ENCODE results near the gene NUP62. TPM values are rescaled to one million over a fixed set of nuclear protein-coding genes. Genes with fewer than 3 reads are reported as not detected.
"Not testable (repeated sequence)": the region's sequence is repeated elsewhere in the genome, so short reads cannot be mapped to it uniquely, and the experiment has no call there.

Gene NUP62
- total and polyA plus RNA-seq, 5 experiments from 2014 or later, result 38.5 to 61.4 (median 53.9) TPM

DNA sequence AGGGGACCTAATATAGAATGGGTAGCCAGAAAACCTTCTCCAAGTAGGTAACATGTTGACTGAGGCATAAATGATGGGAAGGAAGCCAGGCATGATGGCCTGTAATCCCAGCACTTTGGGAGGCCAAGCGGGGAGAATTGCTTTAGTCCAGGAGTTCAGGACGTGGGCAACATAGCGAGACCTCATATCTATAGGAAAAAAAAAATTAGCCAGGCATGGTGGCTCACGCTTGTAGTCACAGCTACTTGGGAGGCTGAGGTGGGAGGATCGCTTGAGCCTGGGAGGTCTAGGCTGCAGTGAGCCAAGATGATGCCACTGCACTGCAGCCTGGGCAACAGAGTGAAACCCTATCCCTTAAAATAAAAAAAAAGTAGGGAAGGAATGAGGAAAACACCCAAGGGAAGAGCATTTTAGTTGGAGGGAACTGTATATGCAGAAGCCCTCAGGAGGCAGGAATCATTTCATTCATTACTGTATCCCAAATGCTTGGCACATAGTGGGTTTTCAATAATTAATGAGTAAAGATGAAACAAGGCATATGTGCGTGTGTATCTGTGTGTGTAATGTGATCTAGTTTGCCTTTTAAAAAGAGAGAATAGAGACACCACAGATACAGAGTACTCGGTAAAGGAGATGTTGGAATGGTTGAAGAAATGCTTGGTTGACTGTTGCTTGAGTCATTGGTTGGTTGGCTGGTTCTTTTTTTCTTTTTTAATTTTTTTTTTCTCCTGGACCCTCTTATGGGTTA is 2.2 kb upstream of the NUP62 start:
- no peak for DNase-seq
- H3K27ac Mint-ChIP-seq, result peak overlapping the region in 6 of 10 donors; percentile 40 to 97 (median 60)
- H3K27me3 Mint-ChIP-seq, result peaks cover 0 to 5% (median 0%) of the 10 kb centered on the region in 5 donors
- peaks cover 41 to 67% (median 64%) of the 10 kb centered on the region in 4 donors for H3K4me1 Mint-ChIP-seq
- peak overlapping the region in 9 of 10 donors; percentile 16 to 96 (median 54) for H3K4me3 Mint-ChIP-seq
- no peak for ATAC-seq
- POLR2A ChIA-PET, result no interaction called here
- H3K36me3 Mint-ChIP-seq, result peaks cover 0 to 12% (median 4%) of the 10 kb centered on the region in 3 donors
- peaks cover 0 to 9% (median 0%) of the 10 kb centered on the region in 9 donors for H3K9me3 Mint-ChIP-seq

DNA sequence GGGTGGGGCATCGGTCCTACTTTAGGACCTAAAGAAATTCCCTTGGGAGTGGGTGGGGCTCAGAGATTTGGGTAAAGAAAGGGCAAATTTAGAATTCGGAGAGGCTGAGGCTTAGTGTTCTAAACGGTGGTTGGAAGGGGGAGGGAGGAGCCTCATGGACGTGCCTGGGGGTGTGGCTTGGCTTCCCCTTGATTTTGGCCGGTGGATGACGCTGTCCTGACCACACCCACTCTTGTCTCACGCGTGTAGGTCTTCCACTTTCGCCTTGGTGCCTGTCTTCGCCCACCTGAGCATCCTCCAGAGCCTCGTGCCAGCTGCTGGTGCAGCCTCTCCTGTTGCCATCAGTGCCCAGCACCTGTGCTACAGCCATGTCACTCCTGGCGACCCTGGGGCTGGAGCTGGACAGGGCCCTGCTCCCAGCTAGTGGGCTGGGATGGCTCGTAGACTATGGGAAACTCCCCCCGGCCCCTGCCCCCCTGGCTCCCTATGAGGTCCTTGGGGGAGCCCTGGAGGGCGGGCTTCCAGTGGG is 1.2 kb upstream of the NUP62 start:
- peak in 4 of 10 donors; percentile 8 to 20 (median 12) for DNase-seq
- no peak for ATAC-seq

DNA sequence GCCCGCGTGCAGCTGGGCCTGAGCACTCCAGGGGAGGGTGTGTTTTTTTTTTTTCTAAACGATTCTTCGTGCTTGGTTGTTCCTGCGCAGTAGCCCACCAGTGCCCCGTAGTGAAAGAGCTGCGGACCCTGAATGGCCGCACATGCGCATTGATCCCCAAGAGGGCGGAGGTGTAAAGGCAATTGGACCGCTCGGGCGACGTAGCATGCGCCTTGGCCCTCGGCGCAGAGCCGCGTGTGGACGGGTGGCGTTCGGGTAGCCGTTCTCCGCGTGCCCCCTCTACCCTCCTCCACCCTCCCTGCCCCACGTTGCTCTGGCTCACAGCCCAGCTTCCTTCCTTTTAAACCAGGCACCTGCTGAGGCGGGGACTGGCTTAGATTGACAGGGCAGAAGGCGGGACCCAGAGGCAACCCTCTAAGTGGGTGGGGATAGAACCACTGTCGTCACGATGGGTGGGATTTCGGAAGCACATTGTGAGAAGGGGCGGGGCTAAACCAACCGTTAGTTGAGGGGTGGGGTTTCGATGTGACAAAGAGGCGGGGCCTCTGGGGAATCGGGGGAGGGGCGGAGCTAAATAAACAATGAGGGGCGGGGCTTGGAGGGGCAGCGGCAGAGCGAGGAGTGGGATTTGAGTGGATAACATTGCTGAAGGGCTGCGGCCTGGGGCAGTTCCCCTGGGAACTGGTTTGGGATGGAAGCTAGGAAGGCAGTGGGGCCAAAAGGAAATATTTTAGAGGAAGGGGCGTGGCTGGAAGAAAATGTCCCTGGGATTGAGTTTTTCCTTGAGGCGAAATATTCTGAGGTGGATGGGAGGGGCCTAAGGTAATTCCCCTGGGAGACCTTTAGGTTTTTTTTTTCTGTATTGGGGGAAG is 543 bp upstream of the NUP62 start:
- peaks cover 0 to 24% (median 4%) of the 10 kb centered on the region in 3 donors for H3K36me3 Mint-ChIP-seq
- POLR2A ChIA-PET, result interaction anchor here (0.6 to 3.6 kb wide), 30 partner anchors 11 to 908 kb away, joined by 3 to 42 read pairs (median 4); partner anchors contain the start of genes AKT1S1, AP2A1, IL4I1 and JOSD2
- peak; percentile 81 to 89 for ATAC-seq
- H3K27ac Mint-ChIP-seq, result peak overlapping the region; percentile 95 to 99 (median 98)
- DNase-seq, result peak; percentile 77 to 99 (median 95)
- H3K4me1 Mint-ChIP-seq, result peaks cover 43 to 75% (median 67%) of the 10 kb centered on the region in 4 donors
- H3K9me3 Mint-ChIP-seq, result peaks cover 0 to 9% (median 0%) of the 10 kb centered on the region in 9 donors
- peaks cover 0 to 5% (median 0%) of the 10 kb centered on the region in 5 donors for H3K27me3 Mint-ChIP-seq
- H3K4me3 Mint-ChIP-seq, result peak overlapping the region; percentile 93 to 100 (median 99)

More for the DNA sequence above, 1.2 kb upstream of the NUP62 start:
- peaks cover 43 to 69% (median 66%) of the 10 kb centered on the region in 4 donors for H3K4me1 Mint-ChIP-seq
- H3K27me3 Mint-ChIP-seq, result peaks cover 0 to 5% (median 0%) of the 10 kb centered on the region in 5 donors
- peaks cover 0 to 18% (median 4%) of the 10 kb centered on the region in 3 donors for H3K36me3 Mint-ChIP-seq
- H3K27ac Mint-ChIP-seq, result peak overlapping the region in 8 of 10 donors; percentile 25 to 99 (median 98)
- peaks cover 0 to 9% (median 0%) of the 10 kb centered on the region in 9 donors for H3K9me3 Mint-ChIP-seq
- POLR2A ChIA-PET, result interaction anchor here (0.5 to 3.6 kb wide), 8 partner anchors 35 to 381 kb away, joined by 3 to 42 read pairs (median 6); partner anchors contain the start of genes AKT1S1, IL4I1, PTOV1 and RRAS
- H3K4me3 Mint-ChIP-seq, result peak overlapping the region; percentile 50 to 100 (median 97)

DNA sequence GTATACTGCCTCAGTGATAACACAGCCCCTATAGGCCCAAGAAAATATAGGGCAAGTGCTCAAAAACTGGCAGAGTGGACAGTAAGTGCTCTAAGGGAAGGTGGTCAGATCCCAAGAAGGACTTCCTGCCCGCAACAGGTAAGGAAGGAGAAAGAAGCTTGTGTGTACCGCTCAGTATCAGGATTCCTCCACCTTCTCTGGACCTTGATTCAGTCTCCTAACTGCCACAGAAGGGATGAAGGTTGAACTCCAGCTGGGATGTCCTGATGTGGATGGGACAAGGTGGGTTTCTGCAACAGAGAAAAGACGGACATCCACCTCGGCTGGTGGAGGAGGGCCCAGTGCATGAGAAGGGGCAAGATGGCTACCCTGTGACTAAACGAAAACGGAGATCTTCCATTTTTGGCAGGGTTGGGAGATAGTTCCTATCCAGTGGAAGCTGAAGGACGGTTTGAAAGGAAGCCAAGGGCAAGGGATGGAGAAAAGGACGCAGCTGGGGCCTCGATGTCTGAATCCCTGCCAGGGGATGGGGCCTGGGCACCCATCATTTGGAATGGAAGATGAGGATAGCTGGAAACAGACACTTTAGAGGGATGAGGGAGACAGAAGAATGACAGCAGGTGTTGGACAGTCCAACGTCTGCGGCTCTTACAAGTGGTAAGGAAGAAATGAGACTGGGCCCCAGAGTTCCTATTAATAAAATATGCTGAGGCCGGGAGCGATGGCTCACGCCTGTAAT is 1.6 kb downstream of the NUP62 start:
- POLR2A ChIA-PET, result interaction anchor here (0.6 to 3.6 kb wide), 4 partner anchors 51 to 504 kb away, joined by 3 to 42 read pairs (median 6); partner anchors contain the start of genes AKT1S1 and TBC1D17
- no peak for DNase-seq
- no peak for ATAC-seq
- Mint-ChIP-seq H3K27ac (peak overlapping the region; percentile 56 to 99 (median 88)), H3K9me3 (peaks cover 0 to 9% (median 0%) of the 10 kb centered on the region in 9 donors), H3K4me3 (peak overlapping the region; percentile 93 to 100 (median 99)), H3K36me3 (peaks cover 0 to 33% (median 4%) of the 10 kb centered on the region in 3 donors), H3K27me3 (peaks cover 0 to 5% (median 0%) of the 10 kb centered on the region in 5 donors), H3K4me1 (peaks cover 35 to 75% (median 58%) of the 10 kb centered on the region in 4 donors)

DNA sequence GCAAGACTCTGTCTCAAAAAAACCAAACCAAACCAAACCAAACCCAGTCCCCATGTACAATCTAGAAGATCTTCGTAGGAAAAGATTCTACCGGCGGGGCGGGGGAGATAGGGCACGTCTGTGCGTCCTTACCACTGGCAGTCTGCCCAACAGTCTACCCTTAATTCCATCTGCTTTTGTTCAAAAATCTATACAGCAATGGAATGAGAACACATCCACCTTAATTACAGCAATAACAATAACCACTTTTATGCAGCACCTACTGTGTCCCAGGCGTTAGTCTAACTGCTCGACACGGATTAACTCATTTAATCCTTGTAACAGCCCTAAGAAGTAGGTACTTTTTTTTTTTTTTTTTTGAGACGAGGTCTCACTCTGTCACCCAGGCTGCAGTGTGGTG is 2.8 kb downstream of the NUP62 start:
- Mint-ChIP-seq H3K9me3 (no peaks in the 10 kb centered on the region), H3K27me3 (peaks cover 0 to 5% (median 0%) of the 10 kb centered on the region in 5 donors), H3K27ac (peak overlapping the region in 1 of 10 donors; percentile 24), H3K4me1 (peaks cover 35 to 72% (median 55%) of the 10 kb centered on the region in 4 donors), H3K4me3 (peak overlapping the region in 4 of 10 donors; percentile 4 to 65 (median 26)), H3K36me3 (peaks cover 0 to 41% (median 4%) of the 10 kb centered on the region in 3 donors)
- no peak for ATAC-seq
- no peak for DNase-seq
- POLR2A ChIA-PET, result interaction anchor here (0.7 kb wide), 1 partner anchor 15 kb away, joined by 5 read pairs; no protein-coding TSS in a partner anchor

DNA sequence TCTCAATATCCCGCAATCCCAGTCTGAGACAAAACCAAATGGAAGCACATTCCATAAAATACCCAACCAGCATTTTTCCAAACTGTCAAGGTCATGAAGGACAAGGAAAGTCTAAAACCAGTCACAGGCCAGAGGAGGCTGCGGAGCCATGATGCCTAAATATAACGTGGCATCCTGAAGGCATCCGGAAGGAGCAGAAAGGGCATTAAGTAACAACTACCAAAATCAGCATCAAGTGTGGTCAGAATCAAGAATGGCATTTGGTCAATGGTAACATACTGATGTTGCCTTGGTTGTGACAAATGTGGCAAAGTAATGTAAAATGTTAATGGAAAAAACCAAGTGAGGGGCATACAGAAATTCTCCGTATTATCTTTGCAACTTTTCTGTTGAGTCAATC is 3.8 kb downstream of the NUP62 start:
- Mint-ChIP-seq H3K4me1 (peaks cover 35 to 70% (median 52%) of the 10 kb centered on the region in 4 donors), H3K9me3 (no peaks in the 10 kb centered on the region), H3K27me3 (peaks cover 0 to 5% (median 0%) of the 10 kb centered on the region in 5 donors), H3K27ac (peak overlapping the region in 1 of 10 donors; percentile 52), H3K4me3 (peak overlapping the region in 2 of 10 donors; percentile 3 to 29), H3K36me3 (peaks cover 0 to 44% (median 4%) of the 10 kb centered on the region in 3 donors)
- no peak for DNase-seq
- ATAC-seq, result no peak
- POLR2A ChIA-PET, result no interaction called here

DNA sequence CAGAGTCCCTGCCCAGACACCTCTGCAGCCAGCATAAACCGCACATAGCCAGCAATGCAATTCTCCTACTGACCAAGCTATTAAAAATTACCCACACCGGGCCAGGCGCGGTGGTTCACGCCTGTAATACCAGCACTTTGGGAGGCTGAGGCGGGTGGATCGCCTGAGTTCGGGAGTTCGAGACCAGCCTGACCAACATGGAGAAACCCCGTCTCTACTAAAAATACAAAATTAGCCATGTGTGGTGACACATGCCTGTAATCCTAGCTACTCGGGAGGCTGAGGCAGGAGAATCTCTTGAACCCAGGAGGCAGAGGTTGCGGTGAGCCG is 4.5 kb downstream of the NUP62 start:
- ATAC-seq, H3K4me3 Mint-ChIP-seq, H3K27me3 Mint-ChIP-seq, POLR2A ChIA-PET, H3K27ac Mint-ChIP-seq, H3K9me3 Mint-ChIP-seq, DNase-seq: not testable (repeated sequence)
- peaks cover 32 to 64% (median 48%) of the 10 kb centered on the region in 4 donors for H3K4me1 Mint-ChIP-seq
- H3K36me3 Mint-ChIP-seq, result peaks cover 0 to 44% (median 4%) of the 10 kb centered on the region in 3 donors

GRCh38 chr19:49924004-49924880 is 5.1 kb downstream of the NUP62 start:
- no peak for DNase-seq
- POLR2A ChIA-PET, result no interaction called here
- Mint-ChIP-seq H3K27ac (peak overlapping the region in 1 of 10 donors; percentile 65), H3K27me3 (no peaks in the 10 kb centered on the region), H3K36me3 (peaks cover 0 to 49% (median under 1%) of the 10 kb centered on the region in 3 donors), H3K9me3 (no peaks in the 10 kb centered on the region), H3K4me1 (peaks cover 30 to 62% (median 44%) of the 10 kb centered on the region in 4 donors), H3K4me3 (no peak overlapping the region)
- no peak for ATAC-seq

GRCh38 chr19:49923055-49924003 is 6.0 kb downstream of the NUP62 start:
- no peak for DNase-seq
- no peaks in the 10 kb centered on the region for H3K9me3 Mint-ChIP-seq
- no peak for ATAC-seq
- no peaks in the 10 kb centered on the region for H3K27me3 Mint-ChIP-seq
- peaks cover 0 to 51% (median 0%) of the 10 kb centered on the region in 3 donors for H3K36me3 Mint-ChIP-seq
- peaks cover 24 to 60% (median 39%) of the 10 kb centered on the region in 4 donors for H3K4me1 Mint-ChIP-seq
- H3K4me3 Mint-ChIP-seq, result no peak overlapping the region
- H3K27ac Mint-ChIP-seq, result peak overlapping the region in 1 of 10 donors; percentile 56
- POLR2A ChIA-PET, result no interaction called here

Measured in naive thymus-derived CD8-positive, alpha-beta T cell (primary cell).